GM13977 (cell line): ENCODE data around the gene SLAMF9.

Experiments
- DNase-seq: peaks from one replicate; pipeline ENCODE4 v3.0.0; 2012; ENCODE audit warnings: low spot score
- in situ Hi-C: fragments of 300-500 bp; cut with MboI; formaldehyde crosslinking; loops from one replicate; pipeline ENCODE4 v1.12.0; 2022; ENCODE audit warnings: low sequenced_read_pairs, low pct_unique_long_range_greater_than_20kb, mixed read lengths, inconsistent platforms; ENCODE audit not compliant: unreplicated experiment
- TF ChIP-seq, protein P1 (sequence below): IDR thresholded peaks from 2 replicates; pipeline ENCODE4 v1.5.1; 2012; ENCODE audit warnings: mild to moderate bottlenecking, control low read depth; ENCODE audit not compliant: insufficient read depth; ENCODE audit errors: extremely low read depth, missing control alignments

The SLAMF9 gene

GRCh38 chr1:159980076-159980475 is 26.0 kb upstream of the SLAMF9 start:
- TF ChIP-seq, protein P1, sequence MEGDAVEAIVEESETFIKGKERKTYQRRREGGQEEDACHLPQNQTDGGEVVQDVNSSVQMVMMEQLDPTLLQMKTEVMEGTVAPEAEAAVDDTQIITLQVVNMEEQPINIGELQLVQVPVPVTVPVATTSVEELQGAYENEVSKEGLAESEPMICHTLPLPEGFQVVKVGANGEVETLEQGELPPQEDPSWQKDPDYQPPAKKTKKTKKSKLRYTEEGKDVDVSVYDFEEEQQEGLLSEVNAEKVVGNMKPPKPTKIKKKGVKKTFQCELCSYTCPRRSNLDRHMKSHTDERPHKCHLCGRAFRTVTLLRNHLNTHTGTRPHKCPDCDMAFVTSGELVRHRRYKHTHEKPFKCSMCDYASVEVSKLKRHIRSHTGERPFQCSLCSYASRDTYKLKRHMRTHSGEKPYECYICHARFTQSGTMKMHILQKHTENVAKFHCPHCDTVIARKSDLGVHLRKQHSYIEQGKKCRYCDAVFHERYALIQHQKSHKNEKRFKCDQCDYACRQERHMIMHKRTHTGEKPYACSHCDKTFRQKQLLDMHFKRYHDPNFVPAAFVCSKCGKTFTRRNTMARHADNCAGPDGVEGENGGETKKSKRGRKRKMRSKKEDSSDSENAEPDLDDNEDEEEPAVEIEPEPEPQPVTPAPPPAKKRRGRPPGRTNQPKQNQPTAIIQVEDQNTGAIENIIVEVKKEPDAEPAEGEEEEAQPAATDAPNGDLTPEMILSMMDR, result no peak
- no peak for DNase-seq
- in situ Hi-C loops, result no loop called here

DNA sequence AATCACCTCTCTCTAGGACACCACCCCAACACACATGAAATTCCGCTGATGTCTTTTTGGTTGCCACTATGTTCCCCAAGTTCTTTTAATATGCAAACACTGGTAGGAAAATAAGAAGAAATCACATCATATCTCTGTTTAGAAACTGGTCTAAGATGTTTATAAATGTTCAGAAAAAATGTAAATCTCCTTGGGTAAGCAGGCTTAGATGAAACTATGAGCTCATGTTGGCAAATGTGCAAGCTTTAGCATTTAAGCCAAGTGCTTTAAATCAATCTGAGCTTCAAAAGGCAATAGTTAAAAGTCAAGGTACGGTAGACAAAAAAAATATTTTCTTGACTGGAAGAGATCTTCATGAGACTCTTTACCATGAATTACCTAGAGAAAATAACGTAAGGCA is 25.2 kb upstream of the SLAMF9 start:
- TF ChIP-seq, protein P1, result no peak
- in situ Hi-C loops, result no loop called here
- no peak for DNase-seq

GRCh38 chr1:159978107-159978398 is 24.0 kb upstream of the SLAMF9 start:
- in situ Hi-C loops, result no loop called here
- DNase-seq, result no peak
- TF ChIP-seq, protein P1, result no peak

GRCh38 chr1:159977364-159978106 is 23.5 kb upstream of the SLAMF9 start:
- DNase-seq, result no peak
- TF ChIP-seq, protein P1, result no peak
- in situ Hi-C loops, result no loop called here

DNA sequence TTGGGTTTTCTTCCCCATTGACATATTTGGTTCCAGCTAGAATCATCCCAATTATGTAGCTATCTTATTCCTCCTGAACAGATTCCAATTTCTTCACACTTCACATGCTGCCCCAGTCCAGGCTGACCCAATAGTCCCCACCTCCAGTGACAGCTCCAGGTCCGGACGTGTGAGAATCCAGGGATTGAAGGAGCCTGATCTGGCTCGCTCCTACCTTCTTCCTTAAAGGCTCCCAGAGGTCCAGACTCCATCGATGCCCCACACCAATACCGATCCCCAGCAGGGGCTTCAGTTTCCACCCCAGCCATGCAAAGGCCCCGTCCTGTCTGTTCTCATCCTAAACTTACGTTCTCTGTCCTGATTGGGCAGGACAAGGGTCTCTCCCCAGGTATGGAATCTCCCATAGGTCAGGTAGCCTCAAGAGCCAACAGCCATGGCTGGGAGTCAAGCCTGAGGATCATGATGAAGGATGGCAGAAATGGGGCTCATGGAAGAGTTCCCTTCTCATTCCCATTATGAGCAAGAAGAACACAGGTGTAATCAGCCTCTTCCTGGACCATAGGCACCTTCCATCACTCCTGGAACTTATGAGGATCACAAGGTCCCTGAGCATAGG is 20.4 kb upstream of the SLAMF9 start:
- DNase-seq, result no peak
- in situ Hi-C loops, result no loop called here
- TF ChIP-seq, protein P1, result no peak

- TF ChIP-seq, protein P1, result no peak
- in situ Hi-C loops, result no loop called here
- DNase-seq, result no peak
These were observed 19.4 kb upstream of the SLAMF9 start for GRCh38 chr1:159973350-159973940.
